ENCODE data around the gene TMC8. TPM values are rescaled to one million over a fixed set of nuclear protein-coding genes. Genes with fewer than 3 reads are reported as not detected.

The TMC8 gene
- total and polyA plus RNA-seq, 2 donors (not counting 3 experiments of a cell fraction or from before 2014, with no cell fraction given), result 0.07 to 1.3 TPM

GRCh38 chr17:78105551-78105950 is 25.0 kb upstream of the TMC8 start:
- no peaks in the 10 kb centered on the region for H3K79me2 ChIP-seq (ENCODE audit: control insufficient read depth, insufficient read depth, low read length)
- H3K9me3 ChIP-seq (replicated peaks; ENCODE audit: control insufficient read depth, insufficient read depth, low read length), result no peaks in the 10 kb centered on the region
- no peaks in the 10 kb centered on the region for H3K9me1 ChIP-seq (replicated peaks; ENCODE audit: control insufficient read depth, extremely low read depth, insufficient read depth, low read length)
- H4K20me1 ChIP-seq (replicated peaks; ENCODE audit: control insufficient read depth, extremely low read depth, insufficient read depth, low read length), result no peaks in the 10 kb centered on the region
- H3K36me3 ChIP-seq (ENCODE audit: control insufficient read depth in 2 of 2, extremely low read depth in 1 of 2, insufficient read depth in 2 of 2, low read length in 2 of 2), result peaks cover 0 to 11% of the 10 kb centered on the region in 2 experiments
- FAIRE-seq, result no peak
- H3K4me1 ChIP-seq (ENCODE audit: control insufficient read depth, extremely low read depth, insufficient read depth, low read length), result no peaks in the 10 kb centered on the region
- H2AFZ ChIP-seq (ENCODE audit: low read depth, low read length), result no peak overlapping the region
- no peak overlapping the region for H3K9ac ChIP-seq (replicated peaks; ENCODE audit: extremely low read depth, insufficient read depth, low read length)
- TSS peak; percentile 22 for BruUV-seq (replicated peaks)
- TF ChIP-seq EZH2 (IDR thresholded peaks at IDR 0.05; ENCODE audit: borderline replicate concordance, low read depth, low read length, severe bottlenecking) (no peak), MYC (IDR thresholded peaks at IDR 0.05; ENCODE audit: low read depth, low read length) (no peak), POLR2A (IDR thresholded peaks at IDR 0.05; ENCODE audit: low read depth, low read length) (no peak), CTCF (IDR thresholded peaks at IDR 0.05; ENCODE audit: extremely low read depth in 1 of 2, insufficient read depth in 1 of 2, low read depth in 1 of 2, low read length in 2 of 2) (no peak), GATA2 (IDR thresholded peaks at IDR 0.05; ENCODE audit: insufficient read depth, insufficient read length, low read depth, low read length) (no peak), JUN (IDR thresholded peaks at IDR 0.05; ENCODE audit: borderline replicate concordance, insufficient read depth, insufficient read length, low read depth) (no peak), FOS (IDR thresholded peaks at IDR 0.05; ENCODE audit: borderline replicate concordance, insufficient read depth, low read length) (no peak), MAX (IDR thresholded peaks at IDR 0.05; ENCODE audit: insufficient read depth, insufficient read length) (no peak)
- ChIA-PET POLR2A (interaction anchor here (0.6 to 0.7 kb wide), 2 partner anchors 9 to 36 kb away, joined by 3 to 4 read pairs; no protein-coding TSS in a partner anchor), CTCF (interaction anchor here (0.9 to 1.0 kb wide), 2 partner anchors 11 to 21 kb away, joined by 3 to 4 read pairs; no protein-coding TSS in a partner anchor)
- intact Hi-C loops (cut with micrococcal nuclease) (no loop called here), dilution Hi-C loops (cut with MboI; ENCODE audit: extremely low pct_ligation_motif_present, low sequenced_read_pairs) (no loop called here)
- no peaks in the 10 kb centered on the region for H3K27me3 ChIP-seq (ENCODE audit: control insufficient read depth in 2 of 2, insufficient read depth in 2 of 2, low read length in 2 of 2)
- H3K4me2 ChIP-seq (ENCODE audit: insufficient read depth, low read length), result no peak overlapping the region
- DNase-seq (ENCODE audit: low read depth, low spot score), result no peak
- H3K27ac ChIP-seq (ENCODE audit: insufficient read depth, low read depth, low read length), result no peak overlapping the region
- H3K4me3 ChIP-seq (replicated peaks in 1 of 3; ENCODE audit: insufficient read depth in 1 of 3, low read depth in 1 of 3, low read length in 3 of 3), result no peak overlapping the region
